ENCODE data around the gene YDJC.
"Not testable (repeated sequence)": the region's sequence is repeated elsewhere in the genome, so short reads cannot be mapped to it uniquely, and the experiment has no call there.

Gene YDJC

DNA sequence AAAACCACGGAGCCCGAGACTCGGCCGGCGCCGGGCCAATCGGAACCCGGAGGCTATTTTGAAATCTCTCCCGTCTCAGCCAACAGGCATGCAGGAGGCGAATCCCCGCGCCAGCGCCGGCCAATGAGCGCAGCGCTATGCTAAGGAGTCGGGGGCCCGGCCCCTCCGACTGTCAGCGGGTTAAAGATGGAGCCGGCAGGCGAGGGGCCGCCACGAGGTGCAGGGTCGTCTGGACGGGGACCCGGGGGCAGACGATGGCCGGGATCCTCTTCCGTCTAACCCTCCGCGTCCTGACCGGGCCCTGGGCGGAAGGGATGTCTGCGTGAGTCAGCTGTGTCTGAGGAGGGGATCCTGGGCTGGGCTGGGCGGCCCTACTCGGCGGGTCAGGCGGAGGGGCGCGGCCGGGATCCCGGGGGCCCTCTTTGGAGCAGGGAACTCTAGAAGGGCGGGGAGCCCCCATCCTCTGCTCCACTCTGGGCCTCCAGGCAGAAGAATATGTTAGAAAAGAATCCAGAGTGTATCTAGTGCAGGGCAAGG lies 22.3 kb upstream of the YDJC start:
- peak in 49 of 51 donors; percentile 27 to 85 (median 66) for DNase-seq

DNA sequence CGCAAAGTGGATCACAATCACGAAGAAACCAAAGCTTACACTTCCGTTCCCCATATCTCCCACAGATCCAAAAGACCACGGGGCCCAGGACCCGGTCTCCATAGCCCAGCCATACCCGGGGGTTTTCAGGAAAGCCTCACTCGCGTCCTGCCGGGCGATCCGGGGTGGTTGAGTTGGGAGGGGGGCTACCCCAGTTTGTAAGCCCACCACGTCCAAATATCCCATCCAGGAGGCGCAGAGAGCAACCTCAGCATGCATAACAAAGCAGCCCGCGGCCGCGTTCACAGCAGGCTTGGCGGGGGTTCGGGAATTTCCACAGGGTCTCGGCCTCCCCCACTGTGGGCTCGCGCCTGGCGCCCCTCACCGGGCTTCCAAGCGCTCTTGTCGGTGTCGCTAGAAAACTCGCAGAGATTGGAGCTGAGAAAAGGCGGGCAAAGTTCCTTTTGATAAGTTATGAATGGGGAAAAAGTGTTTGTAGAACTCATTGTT lies 21.7 kb upstream of the YDJC start:
- no peak for DNase-seq

GRCh38 chr22:21650823-21651520 lies 21.1 kb upstream of the YDJC start:
- DNase-seq = no peak

- DNase-seq = no peak
Measured at GRCh38 chr22:21650280-21650679, 20.5 kb upstream of the YDJC start.

DNA sequence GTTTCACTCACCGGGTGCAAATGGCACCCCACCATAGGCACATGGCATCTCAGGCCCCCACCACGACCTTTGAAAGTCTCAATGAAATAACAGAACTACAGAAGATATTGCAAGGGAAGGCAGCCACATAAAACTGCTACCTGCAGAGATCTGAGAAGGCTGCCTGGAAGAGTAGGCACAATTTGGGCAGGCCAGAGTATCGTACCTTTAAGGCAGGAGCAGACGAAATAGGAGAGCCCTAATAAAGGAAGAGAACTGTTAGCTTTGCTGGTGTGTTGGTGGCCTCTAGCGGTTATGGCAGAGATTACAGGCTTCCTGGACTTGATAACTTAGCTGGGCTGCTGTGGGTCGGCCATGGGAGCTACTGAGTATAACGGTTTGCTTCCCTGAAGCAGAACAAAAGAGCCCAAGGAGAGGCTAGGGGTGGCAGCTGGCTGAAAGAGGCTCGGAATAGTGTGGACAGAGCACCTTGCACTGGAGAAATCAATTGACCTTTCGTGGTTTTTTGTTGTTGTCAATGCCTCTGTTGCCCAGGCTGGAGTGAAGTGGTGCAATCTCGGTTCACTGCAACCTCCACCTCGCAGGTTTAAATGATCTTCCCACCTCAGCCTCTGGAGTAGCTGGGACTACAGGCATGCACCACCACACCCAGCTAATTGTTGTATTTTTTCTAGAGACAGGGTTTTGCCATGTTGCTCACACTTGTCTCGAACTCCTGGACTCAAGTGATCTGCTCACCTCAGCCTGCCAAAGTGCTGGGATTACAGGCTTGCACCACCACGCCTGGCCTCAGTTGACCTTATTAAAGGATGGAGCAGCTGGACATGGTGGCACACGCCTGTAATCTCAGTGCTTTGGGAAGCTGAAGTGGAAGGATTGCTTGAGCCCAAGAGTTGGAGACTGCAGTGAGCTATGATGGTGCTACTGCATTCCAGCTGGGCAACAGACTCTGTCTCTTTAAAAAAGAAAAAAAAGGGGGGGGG lies 17.1 kb upstream of the YDJC start:
- peak in 37 of 51 donors; percentile 8 to 80 (median 44) for DNase-seq

GRCh38 chr22:21645513-21645912 lies 15.7 kb upstream of the YDJC start:
- DNase-seq = not testable (repeated sequence)

DNA sequence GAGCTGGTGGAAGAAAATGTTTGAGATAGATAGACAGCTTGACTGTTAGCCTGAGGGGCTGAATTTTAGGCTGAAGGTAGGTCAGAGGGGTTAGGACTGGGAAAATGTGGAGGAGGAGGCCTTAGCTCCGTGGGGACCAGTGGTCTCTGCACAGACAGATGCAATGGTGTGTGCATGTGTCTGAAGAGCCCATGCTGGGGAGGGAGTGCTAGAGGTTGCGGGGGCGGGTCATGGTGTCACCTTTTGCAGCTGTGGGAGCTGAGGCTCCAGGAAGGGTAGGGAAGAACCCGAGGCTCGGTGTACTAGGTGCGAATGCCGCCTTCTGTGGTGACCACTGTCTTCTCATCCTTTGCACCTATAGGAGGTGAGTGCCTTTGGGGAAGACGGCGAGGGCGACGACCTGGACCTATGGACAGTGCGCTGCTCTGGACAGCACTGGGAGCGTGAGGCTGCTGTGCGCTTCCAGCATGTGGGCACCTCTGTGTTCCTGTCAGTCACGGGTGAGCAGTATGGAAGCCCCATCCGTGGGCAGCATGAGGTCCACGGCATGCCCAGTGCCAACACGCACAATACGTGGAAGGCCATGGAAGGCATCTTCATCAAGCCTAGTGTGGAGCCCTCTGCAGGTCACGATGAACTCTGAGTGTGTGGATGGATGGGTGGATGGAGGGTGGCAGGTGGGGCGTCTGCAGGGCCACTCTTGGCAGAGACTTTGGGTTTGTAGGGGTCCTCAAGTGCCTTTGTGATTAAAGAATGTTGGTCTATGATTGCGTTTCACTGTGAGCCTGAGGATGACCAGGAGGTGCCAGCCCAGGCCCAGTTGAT lies 13.9 kb upstream of the YDJC start:
- no peak for DNase-seq

- DNase-seq = peak in 14 of 51 donors; percentile 8 to 40 (median 25)
Measured at GRCh38 chr22:21642584-21643448, 13.0 kb upstream of the YDJC start.

GRCh38 chr22:21641789-21642583 lies 12.2 kb upstream of the YDJC start, which contains the start of gene SDF2L1:
TSS of gene SDF2L1 (plus strand) at chr22:21642302. CDS start at chr22:21642337, 35 bp downstream.
- DNase-seq = peak; percentile 30 to 99 (median 96)

DNA sequence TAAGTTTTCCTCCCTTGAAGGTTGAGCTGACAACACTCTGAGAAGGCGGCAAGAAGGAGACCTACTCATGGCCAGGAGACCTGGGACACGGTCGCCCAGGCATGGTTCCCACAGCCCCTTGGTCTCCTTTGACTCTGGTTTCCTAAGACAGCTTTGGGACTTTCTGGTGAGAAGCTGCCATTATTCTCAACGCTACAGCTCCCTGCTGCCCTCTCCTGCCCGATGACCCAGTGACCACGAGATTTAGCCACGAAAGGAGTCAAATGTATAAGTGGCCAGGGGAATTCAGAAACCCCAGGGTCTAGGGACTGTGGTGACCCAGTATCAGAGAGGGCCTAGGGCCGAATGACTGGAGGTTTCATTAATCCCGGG lies 11.6 kb upstream of the YDJC start:
- DNase-seq = peak in 14 of 51 donors; percentile 29 to 80 (median 44)

- DNase-seq = no peak
Measured at GRCh38 chr22:21640810-21641209, 11.0 kb upstream of the YDJC start.

DNA sequence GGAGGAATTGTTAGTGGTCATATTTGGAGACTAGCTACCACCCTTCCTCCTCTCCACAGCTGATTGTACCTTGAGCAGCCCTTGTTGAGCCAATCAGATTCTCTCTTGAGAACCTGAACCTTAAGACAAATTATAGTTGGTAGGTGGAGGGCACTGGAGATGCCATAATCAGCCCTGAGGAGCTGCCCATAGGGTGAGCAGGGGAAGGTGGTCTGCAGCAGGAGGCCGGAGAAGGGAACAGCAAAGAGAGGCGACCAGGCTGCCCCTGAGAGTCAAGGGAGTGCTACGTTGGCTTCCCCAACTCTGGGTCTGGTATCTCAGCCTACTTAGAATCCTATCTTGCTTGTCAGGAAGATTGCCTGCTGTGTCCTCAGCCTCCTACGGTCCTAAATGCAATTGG lies 9.5 kb upstream of the YDJC start:
- DNase-seq = no peak

GRCh38 chr22:21637450-21637849 lies 7.6 kb upstream of the YDJC start:
- not testable (repeated sequence) for DNase-seq

- DNase-seq = no peak
Measured at GRCh38 chr22:21636629-21637218, 6.9 kb upstream of the YDJC start.

DNA sequence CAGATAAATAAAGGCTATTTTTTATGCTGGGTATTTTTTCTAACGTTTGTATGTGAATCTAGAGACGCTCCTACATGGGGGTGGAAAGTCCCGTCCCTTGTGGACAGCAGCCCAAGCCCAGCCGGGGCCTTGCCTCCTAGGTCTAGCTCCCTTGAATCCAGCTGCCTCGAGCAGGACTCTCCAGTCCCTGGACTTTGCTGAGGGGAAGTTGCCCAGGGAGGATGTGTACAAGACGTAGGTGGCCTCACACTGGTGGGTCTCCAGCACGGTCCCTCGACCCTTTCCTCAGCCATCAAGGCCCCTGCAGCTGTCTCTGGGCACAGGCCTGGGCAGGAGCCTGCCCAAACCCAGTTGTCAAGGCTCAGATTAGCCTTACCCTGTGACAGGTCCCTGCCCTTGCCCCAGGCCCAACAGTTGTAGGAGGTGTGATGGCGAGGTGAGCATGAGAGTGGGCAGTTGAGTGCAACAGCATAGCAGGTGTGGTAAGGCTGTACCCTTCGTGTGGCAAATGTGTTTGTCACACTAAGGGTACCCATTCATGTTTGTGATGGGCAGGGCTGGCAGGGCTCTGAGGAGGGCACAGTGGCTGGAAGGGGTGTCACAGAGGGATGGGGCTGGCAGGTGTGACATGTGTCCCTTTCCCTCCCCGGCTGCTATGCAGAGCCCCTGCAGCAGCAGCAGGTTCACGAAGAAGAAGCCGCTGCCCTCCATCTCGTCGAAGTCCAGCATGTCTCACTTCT lies 6.1 kb upstream of the YDJC start:
- DNase-seq = no peak

GRCh38 chr22:21634844-21635243 lies 5.0 kb upstream of the YDJC start:
- DNase-seq = no peak

DNA sequence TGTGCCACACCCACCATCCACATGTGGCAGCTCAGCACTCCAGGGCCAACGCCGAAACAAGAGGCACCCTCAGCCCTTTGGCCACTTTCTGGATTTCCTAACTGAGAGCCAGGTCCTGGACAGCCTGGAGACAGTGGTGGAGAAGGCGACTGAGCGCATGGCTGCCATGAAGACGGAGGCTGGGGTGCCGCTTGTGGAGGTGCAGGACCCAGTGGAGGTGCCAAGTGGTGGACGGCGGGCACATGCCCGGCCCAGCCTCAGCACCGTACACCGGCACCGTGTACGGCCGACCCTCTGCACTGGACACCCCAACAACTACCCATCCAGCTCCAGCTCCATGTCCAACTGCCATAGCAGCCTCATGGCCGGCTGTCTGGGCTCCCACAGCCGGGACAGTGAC lies 4.3 kb upstream of the YDJC start:
- DNase-seq = no peak

- no peak for DNase-seq
Measured at GRCh38 chr22:21633481-21633880, 3.7 kb upstream of the YDJC start.
